Effector memory CD8-positive, alpha-beta T cell (primary cell): Measurements from ENCODE around the gene PDHX.
"Not testable (repeated sequence)": the region's sequence is repeated elsewhere in the genome, so short reads cannot be mapped to it uniquely, and the experiment has no call there.

Experiments
- ATAC-seq: fragments of 150-1000 bp; cut with Tn5 transposase; replicated peaks from 2 replicates; pipeline ENCODE4 v1.10.0; 2021; ENCODE audit warnings: mild to moderate bottlenecking, moderate library complexity
- DNase-seq, 3 experiments: peaks; one replicate each; pipeline ENCODE4 v3.0.0; 2021
- H3K27ac Mint-ChIP-seq, 2 donors: one replicate each; pipeline ENCODE4 v1.8.0; 2022; ENCODE audit warnings: mild to moderate bottlenecking in 2 of 2, mixed read lengths in 2 of 2, moderate library complexity in 2 of 2
- H3K27me3 Mint-ChIP-seq, 2 donors: one replicate each; pipeline ENCODE4 v1.8.0; 2022; ENCODE audit warnings: mixed read lengths in 2 of 2
- H3K36me3 Mint-ChIP-seq: one replicate; pipeline ENCODE4 v1.8.0; 2022; ENCODE audit warnings: mild to moderate bottlenecking, moderate library complexity, mixed read lengths; ENCODE audit not compliant: insufficient read depth
- H3K4me1 Mint-ChIP-seq, 2 donors: one replicate each; pipeline ENCODE4 v1.8.0; 2022; ENCODE audit warnings: low read depth in 2 of 2, mixed read lengths in 2 of 2
- H3K4me3 Mint-ChIP-seq, 2 donors: one replicate each; pipeline ENCODE4 v1.8.0; 2022; ENCODE audit warnings: mild to moderate bottlenecking in 2 of 2, mixed read lengths in 2 of 2, moderate library complexity in 2 of 2
- H3K9me3 Mint-ChIP-seq, 2 donors: one replicate each; pipeline ENCODE4 v1.8.0; 2022; ENCODE audit warnings: mixed read lengths in 2 of 2

Gene PDHX

GRCh38 chr11:34897171-34897870 is 19.1 kb upstream of the PDHX start:
- DNase-seq (no peak), ATAC-seq (no peak)
- H3K9me3 Mint-ChIP-seq = peaks cover 5 to 18% of the 10 kb centered on the region in 2 donors
- H3K4me3 Mint-ChIP-seq = no peak overlapping the region
- no peaks in the 10 kb centered on the region for H3K27me3 Mint-ChIP-seq
- no peak overlapping the region for H3K27ac Mint-ChIP-seq
- H3K36me3 Mint-ChIP-seq = peaks cover 3% of the 10 kb centered on the region
- H3K4me1 Mint-ChIP-seq = peaks cover 0 to 2% of the 10 kb centered on the region in 2 donors

DNA sequence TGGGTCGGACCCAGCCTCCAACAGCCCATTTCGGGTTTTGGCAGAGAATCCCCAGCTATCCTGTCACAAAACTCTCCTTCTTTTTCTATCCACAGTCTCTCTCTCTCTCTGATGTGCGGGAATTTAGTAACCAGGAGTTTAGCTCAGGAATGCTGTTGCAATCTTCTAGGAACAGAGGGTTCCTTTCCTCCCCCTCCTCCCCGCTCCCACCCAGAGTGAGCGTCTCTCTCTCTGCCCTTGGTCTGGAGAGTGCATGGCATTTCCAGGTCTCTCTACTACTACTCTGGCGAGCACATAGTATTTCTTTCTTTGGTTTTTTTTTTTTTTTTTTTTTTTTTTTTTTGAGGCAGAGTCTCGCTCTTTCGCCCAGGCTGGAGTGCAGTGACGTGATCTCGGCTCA is 17.9 kb upstream of the PDHX start:
- H3K4me1 Mint-ChIP-seq = peaks cover 0 to 2% of the 10 kb centered on the region in 2 donors
- H3K4me3 Mint-ChIP-seq = no peak overlapping the region
- no peaks in the 10 kb centered on the region for H3K27me3 Mint-ChIP-seq
- ATAC-seq (no peak), DNase-seq (no peak)
- peaks cover 3% of the 10 kb centered on the region for H3K36me3 Mint-ChIP-seq
- H3K9me3 Mint-ChIP-seq = peaks cover 5 to 18% of the 10 kb centered on the region in 2 donors
- H3K27ac Mint-ChIP-seq = no peak overlapping the region

DNA sequence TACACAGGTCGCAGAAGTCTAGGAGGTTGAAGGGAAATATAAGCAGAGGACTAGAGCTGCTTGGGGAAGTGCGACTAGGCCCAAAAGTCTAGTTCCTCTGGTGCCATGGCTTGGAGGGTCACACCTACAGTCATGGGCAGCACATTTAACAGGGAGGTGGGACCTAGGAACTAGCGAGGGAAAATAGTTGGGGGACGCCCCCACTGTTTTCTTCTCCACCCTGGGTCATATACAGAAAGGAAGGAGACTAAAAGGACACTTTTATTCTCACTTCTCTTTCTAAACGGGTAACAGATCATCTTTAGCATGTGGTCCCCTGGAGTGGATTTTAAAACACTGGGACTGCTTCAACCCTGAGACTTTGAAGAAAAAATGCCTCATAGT is 16.8 kb upstream of the PDHX start:
- Mint-ChIP-seq H3K4me1 (peaks cover 5 to 7% of the 10 kb centered on the region in 2 donors), H3K27me3 (no peaks in the 10 kb centered on the region), H3K9me3 (peaks cover 5 to 18% of the 10 kb centered on the region in 2 donors), H3K36me3 (peaks cover 3% of the 10 kb centered on the region), H3K4me3 (no peak overlapping the region), H3K27ac (no peak overlapping the region)
- ATAC-seq (no peak), DNase-seq (no peak)

DNA sequence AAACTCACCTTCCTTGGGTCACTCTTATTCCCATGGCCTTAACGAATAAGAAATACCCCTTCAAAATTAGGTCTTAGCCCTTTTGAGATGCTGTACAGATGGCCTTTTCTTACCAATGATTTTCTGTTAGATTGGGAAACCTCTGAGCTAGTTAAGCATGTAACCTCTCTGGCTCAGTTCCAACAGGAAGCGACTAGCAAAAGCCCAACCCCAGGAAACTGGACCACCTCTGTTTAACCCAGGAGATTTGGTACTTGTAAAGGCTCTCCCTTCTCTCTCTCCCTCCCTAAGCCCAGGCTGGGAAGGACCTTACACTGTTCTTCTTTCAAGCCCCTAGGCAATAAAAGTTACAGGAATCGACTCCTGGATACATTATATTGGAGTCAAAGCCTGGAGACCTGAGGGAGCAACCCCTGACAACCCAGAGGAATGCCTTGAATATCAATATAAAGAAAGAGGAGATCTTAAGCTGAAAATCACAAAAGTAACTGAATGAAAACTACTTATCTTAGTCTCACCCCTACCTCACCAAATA is 11.9 kb upstream of the PDHX start:
- peaks cover 2 to 7% of the 10 kb centered on the region in 2 donors for H3K9me3 Mint-ChIP-seq
- no peaks in the 10 kb centered on the region for H3K36me3 Mint-ChIP-seq
- H3K4me3 Mint-ChIP-seq = no peak overlapping the region
- no peak for DNase-seq
- H3K27me3 Mint-ChIP-seq = no peaks in the 10 kb centered on the region
- no peak for ATAC-seq
- H3K4me1 Mint-ChIP-seq = peaks cover 12 to 20% of the 10 kb centered on the region in 2 donors
- H3K27ac Mint-ChIP-seq = no peak overlapping the region

- Mint-ChIP-seq H3K4me1 (peaks cover 12 to 20% of the 10 kb centered on the region in 2 donors), H3K36me3 (no peaks in the 10 kb centered on the region), H3K27ac (no peak overlapping the region), H3K4me3 (no peak overlapping the region), H3K27me3 (no peaks in the 10 kb centered on the region), H3K9me3 (peaks cover 0 to 1% of the 10 kb centered on the region in 2 donors)
- ATAC-seq (no peak), DNase-seq (no peak)
Measured at GRCh38 chr11:34905666-34906065, 10.8 kb upstream of the PDHX start.

DNA sequence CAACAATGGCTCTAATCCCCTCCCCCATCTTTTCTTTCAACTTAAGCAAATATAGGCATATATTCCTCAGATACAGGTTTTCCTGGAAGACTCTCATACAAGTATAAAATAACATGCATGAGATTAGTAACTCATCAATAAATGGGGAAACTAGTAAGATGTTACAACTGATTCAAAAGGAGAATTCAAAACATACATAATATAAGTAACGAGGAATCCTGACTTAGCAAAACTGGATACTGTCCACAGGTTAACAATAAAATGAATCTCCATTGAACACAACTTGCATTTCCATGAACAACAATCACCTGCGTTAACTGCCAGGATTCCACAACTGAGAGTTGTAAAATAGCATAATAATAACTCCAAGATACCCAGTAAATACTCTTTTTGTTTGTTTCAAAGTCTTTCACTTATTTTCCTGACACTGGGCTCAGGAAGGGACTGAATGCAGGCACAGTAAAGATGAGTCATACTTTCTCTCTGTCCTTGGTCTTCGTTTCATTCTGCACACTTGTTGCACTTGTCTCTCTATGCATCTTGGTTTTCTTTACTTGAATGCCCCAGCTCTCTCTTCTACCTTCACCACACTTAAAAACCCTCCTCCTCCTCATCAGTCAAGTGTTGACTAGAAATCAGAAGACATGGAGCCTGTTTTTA is 8.4 kb upstream of the PDHX start:
- ATAC-seq (no peak), DNase-seq (no peak)
- Mint-ChIP-seq H3K27ac (no peak overlapping the region), H3K36me3 (no peaks in the 10 kb centered on the region), H3K27me3 (no peaks in the 10 kb centered on the region), H3K4me1 (peaks cover 12 to 24% of the 10 kb centered on the region in 2 donors), H3K4me3 (no peak overlapping the region), H3K9me3 (no peaks in the 10 kb centered on the region)

DNA sequence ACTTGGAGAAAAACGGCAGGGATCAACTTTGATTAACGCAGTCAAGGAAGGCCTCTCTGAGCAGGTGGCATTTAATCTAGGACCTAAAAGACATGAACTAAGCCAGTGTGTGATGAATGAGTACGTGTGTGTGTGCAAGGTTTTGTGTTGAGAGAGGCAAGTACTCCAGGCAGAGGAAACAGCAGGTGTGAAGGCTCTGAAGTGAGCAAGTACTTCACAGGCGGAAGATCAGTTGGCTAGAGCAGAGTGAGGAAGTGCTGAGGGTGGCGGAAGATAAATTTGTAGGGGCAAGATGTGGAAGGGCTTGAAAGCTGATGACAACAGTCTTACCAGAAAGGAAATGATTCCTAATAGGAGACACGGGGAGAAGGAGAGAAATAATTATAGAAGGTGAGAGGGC is 7.0 kb upstream of the PDHX start:
- no peak overlapping the region for H3K4me3 Mint-ChIP-seq

GRCh38 chr11:34909955-34910354 is 6.5 kb upstream of the PDHX start:
- no peaks in the 10 kb centered on the region for H3K36me3 Mint-ChIP-seq
- H3K4me1 Mint-ChIP-seq = peaks cover 10 to 15% of the 10 kb centered on the region in 2 donors
- H3K27me3 Mint-ChIP-seq = no peaks in the 10 kb centered on the region
- H3K27ac Mint-ChIP-seq = no peak overlapping the region
- no peaks in the 10 kb centered on the region for H3K9me3 Mint-ChIP-seq
- DNase-seq = no peak
- H3K4me3 Mint-ChIP-seq = no peak overlapping the region
- ATAC-seq = no peak

More for the DNA sequence above, 7.0 kb upstream of the PDHX start:
- H3K36me3 Mint-ChIP-seq = no peaks in the 10 kb centered on the region
- H3K9me3 Mint-ChIP-seq = no peaks in the 10 kb centered on the region
- H3K27ac Mint-ChIP-seq = no peak overlapping the region
- peaks cover 16 to 20% of the 10 kb centered on the region in 2 donors for H3K4me1 Mint-ChIP-seq
- no peak for DNase-seq
- no peak for ATAC-seq
- no peaks in the 10 kb centered on the region for H3K27me3 Mint-ChIP-seq

GRCh38 chr11:34910817-34911216 is 5.6 kb upstream of the PDHX start:
- Mint-ChIP-seq H3K9me3 (no peaks in the 10 kb centered on the region), H3K36me3 (no peaks in the 10 kb centered on the region), H3K27ac (no peak overlapping the region), H3K4me3 (no peak overlapping the region), H3K27me3 (no peaks in the 10 kb centered on the region), H3K4me1 (peaks cover 15 to 17% of the 10 kb centered on the region in 2 donors)
- DNase-seq (no peak), ATAC-seq (no peak)

GRCh38 chr11:34911676-34912075 is 4.7 kb upstream of the PDHX start:
- DNase-seq (no peak), ATAC-seq (no peak)
- Mint-ChIP-seq H3K4me3 (no peak overlapping the region), H3K9me3 (no peaks in the 10 kb centered on the region), H3K27me3 (no peaks in the 10 kb centered on the region), H3K4me1 (peaks cover 12 to 19% of the 10 kb centered on the region in 2 donors), H3K36me3 (peaks cover 4% of the 10 kb centered on the region), H3K27ac (no peak overlapping the region)

- H3K36me3 Mint-ChIP-seq, H3K27me3 Mint-ChIP-seq, ATAC-seq, H3K9me3 Mint-ChIP-seq, H3K27ac Mint-ChIP-seq, H3K4me3 Mint-ChIP-seq, DNase-seq: not testable (repeated sequence)
- peaks cover 24 to 27% of the 10 kb centered on the region in 2 donors for H3K4me1 Mint-ChIP-seq
Measured at GRCh38 chr11:34913556-34913955, 2.9 kb upstream of the PDHX start.

DNA sequence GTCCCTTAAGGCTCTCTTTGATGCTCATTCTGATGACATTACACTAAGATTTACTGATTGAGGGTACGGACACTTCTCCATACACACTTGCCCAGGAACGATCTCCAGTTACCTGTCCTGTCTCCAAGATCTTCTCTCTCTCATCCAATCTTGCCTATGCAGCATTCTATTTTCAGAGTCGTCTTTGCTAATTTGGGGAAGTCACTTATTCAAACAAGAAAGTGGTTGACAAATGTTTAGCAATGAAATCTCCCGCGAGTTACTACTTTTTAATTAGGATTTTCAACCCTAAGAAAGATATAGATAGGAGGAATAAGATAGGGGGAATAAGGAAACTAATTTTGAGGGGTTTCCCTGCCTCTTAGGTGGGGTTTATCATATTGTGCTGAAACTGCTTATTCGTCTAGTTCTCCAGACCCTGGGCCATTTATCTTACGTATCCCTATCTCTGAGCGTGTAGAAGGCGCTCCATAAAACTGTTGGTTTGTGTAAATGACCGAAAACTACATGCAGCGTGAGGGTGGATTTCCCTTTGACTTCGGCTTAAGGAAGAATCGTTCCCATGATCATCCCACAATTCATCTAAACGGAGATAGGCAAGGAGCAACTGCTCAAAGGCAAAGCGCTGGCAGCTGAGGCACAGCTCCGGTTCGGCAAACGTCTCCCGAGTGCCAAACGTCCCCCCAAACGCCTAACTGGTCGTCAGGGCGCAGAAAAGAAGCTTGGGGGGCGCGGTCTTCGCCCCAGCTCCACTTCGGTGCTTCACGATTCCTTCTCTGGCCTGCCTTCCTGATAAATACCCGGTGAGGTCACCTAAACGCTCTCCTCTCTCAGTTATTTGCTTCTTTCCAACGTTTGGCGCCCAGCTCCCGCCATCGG is 1.0 kb upstream of the PDHX start:
- H3K36me3 Mint-ChIP-seq = peaks cover 7% of the 10 kb centered on the region
- H3K9me3 Mint-ChIP-seq = no peaks in the 10 kb centered on the region
- H3K27ac Mint-ChIP-seq = peak overlapping the region; percentile 95 to 99
- peak; percentile 3 for ATAC-seq
- H3K4me3 Mint-ChIP-seq = peak overlapping the region; percentile 91 to 99
- H3K27me3 Mint-ChIP-seq = no peaks in the 10 kb centered on the region
- DNase-seq = no peak
- H3K4me1 Mint-ChIP-seq = peaks cover 27 to 28% of the 10 kb centered on the region in 2 donors
